Activated T-cell treated with anti-CD3 and anti-CD28 coated beads, Interleukin-2, amount 50 U/mL, for 24 hours (primary cell): ENCODE measurements around the gene NF1.
A peak's percentile ranks its signal among the peaks of the same experiment; 100 is the strongest.
"Not testable (repeated sequence)": the region's sequence is repeated elsewhere in the genome, so short reads cannot be mapped to it uniquely, and the experiment has no call there.

Experiments used
- DNase-seq: peaks from one replicate; pipeline ENCODE4 v3.0.0-alpha.2; 2020
- H3K27ac Mint-ChIP-seq: 2 replicates; pipeline ENCODE4 v1.8.0; 2020; ENCODE audit warnings: mild to moderate bottlenecking, mixed read lengths
- H3K27me3 Mint-ChIP-seq: 2 replicates; pipeline ENCODE4 v1.8.0; 2020; ENCODE audit warnings: mixed read lengths
- H3K36me3 Mint-ChIP-seq: 2 replicates; pipeline ENCODE4 v1.8.0; 2020; ENCODE audit warnings: low read depth, mixed read lengths
- H3K4me1 Mint-ChIP-seq: 2 replicates; pipeline ENCODE4 v1.8.0; 2020; ENCODE audit warnings: low read depth, mixed read lengths
- H3K4me3 Mint-ChIP-seq: 2 replicates; pipeline ENCODE4 v1.8.0; 2020; ENCODE audit warnings: mild to moderate bottlenecking, moderate library complexity, mixed read lengths
- H3K9me3 Mint-ChIP-seq: 2 replicates; pipeline ENCODE4 v1.8.0; 2020; ENCODE audit warnings: mixed read lengths

Gene NF1

DNA sequence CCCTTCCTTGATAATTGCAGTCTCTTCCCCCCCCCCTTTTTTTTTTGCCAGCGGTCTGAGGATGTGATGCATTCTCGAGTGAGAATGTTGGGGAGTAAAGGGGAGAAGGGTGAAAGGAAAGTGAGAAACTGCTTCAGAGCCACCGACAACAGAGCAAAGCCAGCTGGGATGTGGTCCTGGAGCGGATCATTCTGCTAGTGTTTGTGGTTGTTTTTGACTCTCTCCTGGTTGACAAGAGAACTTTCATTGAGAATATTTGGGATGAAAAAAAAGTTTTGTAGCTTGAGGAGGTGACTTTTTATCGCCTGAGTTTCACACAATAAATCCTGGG lies 1.3 kb downstream of the NF1 start:
- no peak for DNase-seq
- Mint-ChIP-seq H3K27me3 (no peaks in the 10 kb centered on the region), H3K27ac (peak overlapping the region; percentile 94), H3K4me1 (peaks cover 15% of the 10 kb centered on the region), H3K36me3 (peaks cover 2% of the 10 kb centered on the region), H3K9me3 (no peaks in the 10 kb centered on the region), H3K4me3 (peak overlapping the region; percentile 91)

DNA sequence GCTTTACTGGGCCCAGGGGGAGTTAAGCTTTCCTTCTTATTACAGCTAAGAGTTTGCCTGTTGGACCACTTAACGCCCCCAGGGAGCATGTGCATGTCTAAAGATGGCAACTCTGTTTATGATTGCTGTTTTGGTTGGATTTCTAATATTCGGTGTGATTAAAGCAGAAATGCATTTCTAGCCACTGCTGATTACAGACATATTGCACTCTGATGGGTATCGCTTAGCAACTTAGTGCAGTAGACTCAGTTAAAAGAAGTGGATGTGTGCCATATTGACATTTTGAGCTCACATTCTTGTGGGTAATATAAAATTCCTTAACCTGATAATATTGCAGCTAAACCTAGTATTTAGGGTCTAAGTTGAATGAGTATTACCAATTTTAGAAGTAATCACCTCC lies 4.2 kb downstream of the NF1 start:
- DNase-seq, result no peak
- Mint-ChIP-seq H3K4me1 (peaks cover 15% of the 10 kb centered on the region), H3K4me3 (no peak overlapping the region), H3K36me3 (peaks cover 2% of the 10 kb centered on the region), H3K27ac (no peak overlapping the region), H3K9me3 (no peaks in the 10 kb centered on the region), H3K27me3 (no peaks in the 10 kb centered on the region)

- no peak for DNase-seq
- peaks cover 7% of the 10 kb centered on the region for H3K4me1 Mint-ChIP-seq
- no peaks in the 10 kb centered on the region for H3K27me3 Mint-ChIP-seq
- H3K36me3 Mint-ChIP-seq, result no peaks in the 10 kb centered on the region
- no peaks in the 10 kb centered on the region for H3K9me3 Mint-ChIP-seq
- no peak overlapping the region for H3K27ac Mint-ChIP-seq
- no peak overlapping the region for H3K4me3 Mint-ChIP-seq
Observed at GRCh38 chr17:31100840-31101459, 6.2 kb downstream of the NF1 start.

GRCh38 chr17:31101943-31102342 lies 7.2 kb downstream of the NF1 start:
- no peak for DNase-seq
- Mint-ChIP-seq H3K27me3 (no peaks in the 10 kb centered on the region), H3K36me3 (no peaks in the 10 kb centered on the region), H3K4me3 (no peak overlapping the region), H3K9me3 (no peaks in the 10 kb centered on the region), H3K27ac (no peak overlapping the region), H3K4me1 (no peaks in the 10 kb centered on the region)

GRCh38 chr17:31105991-31106390 lies 11.2 kb downstream of the NF1 start:
- no peaks in the 10 kb centered on the region for H3K27me3 Mint-ChIP-seq
- H3K36me3 Mint-ChIP-seq, result no peaks in the 10 kb centered on the region
- no peak for DNase-seq
- H3K27ac Mint-ChIP-seq, result no peak overlapping the region
- peaks cover 1% of the 10 kb centered on the region for H3K4me1 Mint-ChIP-seq
- H3K9me3 Mint-ChIP-seq, result no peaks in the 10 kb centered on the region
- no peak overlapping the region for H3K4me3 Mint-ChIP-seq

- Mint-ChIP-seq H3K4me3 (no peak overlapping the region), H3K27me3 (no peaks in the 10 kb centered on the region), H3K9me3 (no peaks in the 10 kb centered on the region), H3K36me3 (no peaks in the 10 kb centered on the region), H3K27ac (no peak overlapping the region), H3K4me1 (peaks cover 15% of the 10 kb centered on the region)
- no peak for DNase-seq
Observed at GRCh38 chr17:31111183-31111582, 16.4 kb downstream of the NF1 start.

DNA sequence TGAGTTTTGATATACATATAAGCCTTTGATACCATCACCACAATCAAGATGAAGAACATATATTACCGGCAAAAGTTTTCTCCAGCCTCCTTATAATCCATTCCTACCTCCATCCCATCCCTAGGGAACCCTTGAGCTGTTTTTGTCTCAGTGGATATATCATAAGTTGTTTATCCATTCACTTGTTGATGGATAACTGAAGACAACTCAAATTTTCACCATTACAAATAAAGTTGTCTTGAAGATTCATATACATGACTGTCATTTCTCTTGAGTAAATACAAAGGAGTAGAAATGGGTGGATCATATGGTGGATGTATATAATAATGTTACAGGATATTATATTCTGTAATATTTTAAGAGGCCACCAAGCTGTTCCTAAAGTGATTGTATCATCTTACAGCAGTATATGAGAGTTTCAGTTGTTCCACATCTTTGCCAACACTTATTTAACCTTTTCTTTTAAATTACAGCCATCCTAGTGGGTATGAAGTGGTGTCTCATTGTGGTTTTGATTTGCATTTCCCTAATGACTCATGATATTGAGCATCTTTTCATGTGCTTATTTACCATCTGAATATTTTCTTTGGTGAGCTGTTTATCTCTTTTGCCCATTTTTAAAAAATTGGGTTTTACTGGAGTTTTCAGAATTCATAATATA lies 17.4 kb downstream of the NF1 start:
- H3K36me3 Mint-ChIP-seq, result no peaks in the 10 kb centered on the region
- peaks cover 15% of the 10 kb centered on the region for H3K4me1 Mint-ChIP-seq
- no peaks in the 10 kb centered on the region for H3K9me3 Mint-ChIP-seq
- H3K27me3 Mint-ChIP-seq, result no peaks in the 10 kb centered on the region
- DNase-seq, result no peak
- no peak overlapping the region for H3K4me3 Mint-ChIP-seq
- no peak overlapping the region for H3K27ac Mint-ChIP-seq

DNA sequence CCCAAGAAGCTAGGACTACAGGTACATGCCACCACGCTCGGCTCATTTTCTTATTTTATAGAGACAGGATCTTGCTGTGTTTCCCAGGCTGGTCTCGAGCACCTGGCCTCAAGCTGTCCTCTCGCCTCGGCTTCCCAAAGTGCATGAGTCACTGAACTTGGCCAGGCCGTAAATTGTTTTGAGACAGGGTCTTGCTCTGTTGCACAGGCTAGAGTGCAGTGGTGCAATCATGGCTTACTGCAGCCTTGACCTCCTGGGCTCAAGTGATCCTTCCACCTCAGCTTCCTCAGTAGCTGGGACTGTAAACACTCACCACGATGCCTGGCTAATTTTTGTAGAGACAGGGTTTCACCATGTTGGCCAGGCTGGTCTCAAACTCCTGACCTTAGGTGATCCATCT lies 18.6 kb downstream of the NF1 start:
- not testable (repeated sequence) for DNase-seq, H3K27me3 Mint-ChIP-seq, H3K4me3 Mint-ChIP-seq, H3K9me3 Mint-ChIP-seq, H3K27ac Mint-ChIP-seq, H3K36me3 Mint-ChIP-seq
- H3K4me1 Mint-ChIP-seq, result peaks cover 15% of the 10 kb centered on the region

- Mint-ChIP-seq H3K36me3 (no peaks in the 10 kb centered on the region), H3K9me3 (no peaks in the 10 kb centered on the region), H3K4me3 (no peak overlapping the region), H3K4me1 (peaks cover 15% of the 10 kb centered on the region), H3K27ac (no peak overlapping the region), H3K27me3 (no peaks in the 10 kb centered on the region)
- no peak for DNase-seq
Observed at GRCh38 chr17:31113939-31114338, 19.2 kb downstream of the NF1 start.

DNA sequence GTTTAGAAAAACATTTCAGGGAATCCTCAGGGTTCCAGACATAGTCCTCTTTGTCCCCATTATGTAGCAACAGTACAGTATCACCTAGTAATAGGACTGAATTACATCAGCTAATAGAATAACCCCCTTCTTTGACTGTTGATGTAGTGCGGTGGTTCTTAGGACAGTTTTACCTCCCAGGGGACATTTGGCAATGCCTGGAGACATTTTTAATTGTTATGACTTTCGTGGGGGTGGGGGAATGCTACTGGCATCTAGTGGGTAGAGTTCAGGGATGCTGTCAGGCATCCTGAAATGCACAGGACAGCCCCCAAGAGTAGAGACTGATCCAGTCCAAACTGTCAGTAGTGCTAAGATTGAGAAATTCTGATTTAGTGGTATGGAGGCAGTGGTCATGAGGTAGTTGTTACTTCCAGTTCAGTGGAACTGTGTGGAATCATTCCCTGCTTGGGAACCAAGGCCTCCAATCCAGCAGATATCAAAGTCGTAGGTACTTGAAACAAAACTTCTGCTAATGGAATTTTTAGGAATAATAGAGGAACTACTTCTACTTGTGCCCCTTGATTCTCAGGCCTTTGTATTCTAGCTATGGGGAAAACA lies 20.3 kb downstream of the NF1 start:
- Mint-ChIP-seq H3K4me1 (peaks cover 15% of the 10 kb centered on the region), H3K27me3 (no peaks in the 10 kb centered on the region), H3K36me3 (no peaks in the 10 kb centered on the region), H3K27ac (no peak overlapping the region), H3K9me3 (no peaks in the 10 kb centered on the region), H3K4me3 (no peak overlapping the region)
- DNase-seq, result no peak

- no peak for DNase-seq
- no peaks in the 10 kb centered on the region for H3K27me3 Mint-ChIP-seq
- H3K4me1 Mint-ChIP-seq, result peaks cover 12% of the 10 kb centered on the region
- H3K9me3 Mint-ChIP-seq, result no peaks in the 10 kb centered on the region
- no peak overlapping the region for H3K4me3 Mint-ChIP-seq
- no peaks in the 10 kb centered on the region for H3K36me3 Mint-ChIP-seq
- no peak overlapping the region for H3K27ac Mint-ChIP-seq
Observed at GRCh38 chr17:31116167-31116566, 21.4 kb downstream of the NF1 start.

DNA sequence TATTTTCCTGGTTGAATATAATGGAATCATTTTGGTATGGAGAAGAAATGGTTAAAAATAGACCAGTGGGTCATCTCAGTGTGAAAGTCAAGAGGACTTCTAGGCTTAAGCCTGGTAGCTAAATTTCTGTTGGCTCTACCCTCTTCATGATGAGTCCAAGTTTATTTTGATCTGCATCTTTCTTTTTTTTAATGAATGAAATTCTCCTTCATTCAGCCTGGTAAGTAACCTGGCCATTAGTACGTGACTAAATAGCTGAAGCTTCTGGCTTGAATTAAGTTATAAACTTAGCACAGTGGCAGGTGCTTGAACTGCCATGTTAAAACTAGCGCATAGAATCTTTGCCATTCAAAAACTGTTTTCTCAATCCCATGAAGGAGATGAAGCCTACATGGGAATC lies 28.0 kb downstream of the NF1 start:
- no peaks in the 10 kb centered on the region for H3K27me3 Mint-ChIP-seq
- no peaks in the 10 kb centered on the region for H3K36me3 Mint-ChIP-seq
- no peaks in the 10 kb centered on the region for H3K9me3 Mint-ChIP-seq
- no peak for DNase-seq
- no peak overlapping the region for H3K4me3 Mint-ChIP-seq
- H3K27ac Mint-ChIP-seq, result no peak overlapping the region
- H3K4me1 Mint-ChIP-seq, result peaks cover 2% of the 10 kb centered on the region

DNA sequence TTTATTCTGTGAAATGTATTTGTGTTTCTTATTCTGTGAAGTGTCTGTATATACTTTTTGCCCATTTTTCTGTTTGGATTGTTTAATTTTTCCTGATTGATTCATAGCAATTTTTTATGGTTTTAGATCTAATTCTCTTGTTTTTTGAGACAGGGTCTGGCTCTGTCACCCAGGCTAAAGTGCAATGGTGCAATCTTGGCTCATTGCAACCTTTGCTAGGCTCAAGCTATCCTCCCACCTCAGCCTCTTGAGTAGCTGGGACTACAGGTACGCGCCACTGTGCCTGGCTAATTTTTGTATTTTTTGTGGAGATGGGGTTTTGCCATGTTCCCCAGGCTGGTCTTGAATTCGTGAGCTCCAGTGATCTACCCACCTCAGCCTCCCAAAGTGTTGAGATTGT lies 31.5 kb downstream of the NF1 start:
- Mint-ChIP-seq H3K9me3 (no peaks in the 10 kb centered on the region), H3K4me1 (peaks cover 4% of the 10 kb centered on the region), H3K36me3 (peaks cover 2% of the 10 kb centered on the region), H3K27ac (no peak overlapping the region), H3K4me3 (no peak overlapping the region), H3K27me3 (no peaks in the 10 kb centered on the region)
- DNase-seq, result no peak

DNA sequence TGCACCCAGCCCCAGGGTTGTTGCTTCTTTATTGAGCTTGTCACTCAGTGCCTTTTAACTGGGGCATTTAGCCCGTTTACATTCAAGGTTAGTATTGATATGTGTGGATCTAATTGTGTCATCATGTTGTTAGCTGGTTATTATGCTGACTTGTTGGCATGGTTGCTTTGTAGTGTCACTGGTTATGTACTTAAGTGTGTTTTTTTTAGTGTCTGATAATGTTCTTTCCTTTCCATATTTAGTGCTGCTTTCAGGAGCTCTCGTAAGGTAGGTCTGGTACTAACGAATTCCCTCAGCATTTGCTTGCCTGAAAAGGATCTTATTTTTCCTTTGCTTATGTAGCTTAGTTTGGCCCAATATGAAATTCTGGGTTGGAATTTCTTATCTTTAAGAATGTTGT lies 33.5 kb downstream of the NF1 start:
- Mint-ChIP-seq H3K9me3 (no peaks in the 10 kb centered on the region), H3K4me1 (peaks cover 2% of the 10 kb centered on the region), H3K4me3 (no peak overlapping the region), H3K27ac (no peak overlapping the region), H3K36me3 (peaks cover 2% of the 10 kb centered on the region), H3K27me3 (no peaks in the 10 kb centered on the region)
- DNase-seq, result no peak

DNA sequence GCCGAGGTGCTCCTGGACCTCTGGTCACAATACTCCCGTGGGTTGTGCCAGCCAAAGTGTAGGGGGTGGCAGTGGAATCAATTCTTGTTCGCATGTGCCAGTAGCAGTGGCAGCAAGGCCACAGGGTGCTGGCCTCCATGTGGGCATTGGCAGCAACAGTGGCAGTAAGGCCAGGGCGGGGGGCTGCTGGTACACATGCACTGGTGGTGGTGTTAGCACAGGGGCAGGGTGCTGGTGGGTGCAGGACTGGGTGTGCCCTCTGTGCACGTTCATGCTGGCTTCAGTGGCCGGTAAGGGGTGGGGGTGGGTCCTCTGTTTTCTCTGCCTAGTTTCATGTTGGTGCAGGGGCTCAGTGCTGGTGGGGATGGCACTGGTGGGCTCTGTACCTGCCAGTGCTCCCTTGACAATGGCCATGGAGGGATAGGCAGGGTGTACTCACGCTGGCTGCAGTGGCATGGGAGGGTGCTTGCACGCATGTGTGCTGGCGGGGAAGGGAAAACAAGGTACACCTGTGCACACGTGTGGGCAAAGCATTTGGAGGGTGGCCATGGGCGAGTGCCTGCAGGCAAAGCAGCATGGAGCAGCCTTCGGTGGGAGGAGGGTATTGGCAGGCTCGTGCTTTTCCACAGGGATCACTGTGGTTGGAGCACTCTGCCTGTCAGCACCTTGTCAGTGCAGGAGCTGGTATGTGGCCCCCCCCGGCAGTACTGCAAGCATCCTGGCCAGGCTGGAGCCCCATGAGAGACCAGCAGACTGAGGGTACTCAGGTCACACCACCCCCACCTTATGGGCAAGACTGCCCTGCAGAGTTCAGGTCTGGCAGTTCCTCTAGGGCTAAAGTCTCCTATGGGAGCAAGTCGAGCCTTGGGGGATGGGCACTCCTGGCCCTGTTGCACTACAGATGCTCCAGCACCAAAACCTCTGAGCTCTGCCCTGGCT lies 35.8 kb downstream of the NF1 start:
- peaks cover 2% of the 10 kb centered on the region for H3K4me1 Mint-ChIP-seq
- no peak for DNase-seq
- no peaks in the 10 kb centered on the region for H3K9me3 Mint-ChIP-seq
- H3K27me3 Mint-ChIP-seq, result no peaks in the 10 kb centered on the region
- H3K27ac Mint-ChIP-seq, result no peak overlapping the region
- no peak overlapping the region for H3K4me3 Mint-ChIP-seq
- peaks cover 2% of the 10 kb centered on the region for H3K36me3 Mint-ChIP-seq
